WERI-Rb-1 (cell line): ENCODE measurements around the gene PPP2R1B.

ENCODE experiments used
- DNase-seq: peaks from one replicate; pipeline ENCODE4 v3.0.0-alpha.2; 2020
- H3K27ac ChIP-seq: fragments of 250-450 bp; sonication (Bioruptor Pico); 2 replicates; pipeline ENCODE4 v1.5.1; 2020; ENCODE audit warnings: mild to moderate bottlenecking, moderate library complexity
- H3K27me3 ChIP-seq: fragments of 250-450 bp; sonication (Bioruptor Pico); 2 replicates; pipeline ENCODE4 v1.5.1; 2021; ENCODE audit warnings: mild to moderate bottlenecking, low read depth, moderate library complexity; ENCODE audit not compliant: insufficient read depth, severe bottlenecking
- H3K36me3 ChIP-seq: fragments of 250-450 bp; sonication (Bioruptor Pico); 2 replicates; pipeline ENCODE4 v1.5.1; 2020; ENCODE audit warnings: mild to moderate bottlenecking, moderate library complexity
- H3K4me3 ChIP-seq: 2 replicates; pipeline ENCODE4 v1.5.1; 2011; ENCODE audit warnings: low read depth, mild to moderate bottlenecking, control low read depth, low read length
- H3K9me3 ChIP-seq: fragments of 250-450 bp; sonication (Bioruptor Pico); 2 replicates; pipeline ENCODE4 v1.5.1; 2021; ENCODE audit warnings: mild to moderate bottlenecking, moderate library complexity; ENCODE audit not compliant: severe bottlenecking
- TF ChIP-seq, protein P1 (sequence below): IDR thresholded peaks from 2 replicates; pipeline ENCODE4 v1.5.1; 2011; ENCODE audit warnings: low read depth, mild to moderate bottlenecking, control low read depth, inconsistent platforms, low read length

PPP2R1B gene

DNA sequence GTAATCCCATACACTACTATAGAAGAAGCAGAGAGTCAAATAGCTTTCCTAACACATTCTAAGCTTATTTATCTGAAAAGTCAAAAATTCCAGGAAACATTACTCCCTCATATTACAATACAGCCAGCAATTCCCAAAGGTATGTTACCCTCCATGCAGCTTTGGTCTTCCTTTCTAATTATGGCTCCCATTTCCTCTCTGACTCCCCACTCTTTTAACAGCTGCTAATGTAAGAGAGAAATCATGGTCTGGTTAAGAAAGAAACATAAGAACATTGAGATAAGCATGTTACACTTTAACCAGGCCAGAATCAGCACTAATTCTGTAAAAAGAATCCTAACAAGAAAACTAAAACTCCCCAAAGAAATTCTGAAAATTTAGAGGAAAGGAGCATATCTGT is 6.8 kb downstream of the PPP2R1B start:
- Histone ChIP-seq H3K27ac (no peak overlapping the region), H3K4me3 (no peak overlapping the region), H3K9me3 (no peaks in the 10 kb centered on the region), H3K27me3 (no peaks in the 10 kb centered on the region), H3K36me3 (peaks cover 78% of the 10 kb centered on the region)
- DNase-seq: no peak
- TF ChIP-seq, protein P1, sequence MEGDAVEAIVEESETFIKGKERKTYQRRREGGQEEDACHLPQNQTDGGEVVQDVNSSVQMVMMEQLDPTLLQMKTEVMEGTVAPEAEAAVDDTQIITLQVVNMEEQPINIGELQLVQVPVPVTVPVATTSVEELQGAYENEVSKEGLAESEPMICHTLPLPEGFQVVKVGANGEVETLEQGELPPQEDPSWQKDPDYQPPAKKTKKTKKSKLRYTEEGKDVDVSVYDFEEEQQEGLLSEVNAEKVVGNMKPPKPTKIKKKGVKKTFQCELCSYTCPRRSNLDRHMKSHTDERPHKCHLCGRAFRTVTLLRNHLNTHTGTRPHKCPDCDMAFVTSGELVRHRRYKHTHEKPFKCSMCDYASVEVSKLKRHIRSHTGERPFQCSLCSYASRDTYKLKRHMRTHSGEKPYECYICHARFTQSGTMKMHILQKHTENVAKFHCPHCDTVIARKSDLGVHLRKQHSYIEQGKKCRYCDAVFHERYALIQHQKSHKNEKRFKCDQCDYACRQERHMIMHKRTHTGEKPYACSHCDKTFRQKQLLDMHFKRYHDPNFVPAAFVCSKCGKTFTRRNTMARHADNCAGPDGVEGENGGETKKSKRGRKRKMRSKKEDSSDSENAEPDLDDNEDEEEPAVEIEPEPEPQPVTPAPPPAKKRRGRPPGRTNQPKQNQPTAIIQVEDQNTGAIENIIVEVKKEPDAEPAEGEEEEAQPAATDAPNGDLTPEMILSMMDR: no peak

DNA sequence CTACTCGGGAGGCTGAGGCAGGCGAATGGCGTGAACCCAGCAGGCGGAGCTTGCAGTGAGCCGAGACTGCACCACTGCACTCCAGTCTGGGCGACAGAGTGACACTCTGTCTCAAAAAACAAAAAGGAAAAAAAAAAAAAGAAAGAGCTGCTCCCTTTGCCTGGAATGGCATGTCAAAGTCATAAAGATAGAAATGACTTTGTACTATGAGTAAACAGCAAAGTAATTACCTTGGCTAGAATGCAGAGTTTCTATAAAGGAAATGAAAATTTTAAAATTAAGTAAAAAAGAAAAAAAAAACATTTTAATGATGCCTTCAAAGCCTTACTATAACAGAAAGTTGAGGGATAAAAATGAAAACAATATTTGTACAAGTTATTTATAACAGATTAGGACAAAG is 10.1 kb downstream of the PPP2R1B start:
- no peak overlapping the region for H3K27ac ChIP-seq
- no peak for DNase-seq
- no peak overlapping the region for H3K4me3 ChIP-seq
- H3K9me3 ChIP-seq: no peaks in the 10 kb centered on the region
- H3K27me3 ChIP-seq: no peaks in the 10 kb centered on the region
- peaks cover 76% of the 10 kb centered on the region for H3K36me3 ChIP-seq
- TF ChIP-seq, protein P1: no peak

DNA sequence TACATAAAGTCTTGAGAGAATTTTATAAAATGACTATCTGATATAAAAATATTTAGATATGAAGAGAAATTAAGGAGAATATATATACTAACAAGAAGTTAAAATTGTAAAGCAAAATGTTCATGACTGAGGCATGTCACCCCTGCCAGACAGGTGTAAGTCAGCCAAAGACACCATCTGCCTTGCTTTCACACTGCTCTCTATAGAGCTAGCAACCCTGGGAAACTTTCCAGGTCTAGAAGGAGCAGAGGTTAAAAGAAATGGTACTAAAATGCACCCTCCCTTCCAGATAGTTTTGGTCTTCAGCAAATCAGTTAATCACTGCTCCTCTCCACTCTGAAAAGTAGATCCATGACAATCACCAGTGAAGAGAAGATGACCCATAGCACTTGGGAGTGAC is 16.5 kb downstream of the PPP2R1B start:
- Histone ChIP-seq H3K4me3 (no peak overlapping the region), H3K27me3 (no peaks in the 10 kb centered on the region), H3K36me3 (peaks cover 75% of the 10 kb centered on the region), H3K27ac (no peak overlapping the region), H3K9me3 (no peaks in the 10 kb centered on the region)
- DNase-seq: no peak
- TF ChIP-seq, protein P1: no peak

DNA sequence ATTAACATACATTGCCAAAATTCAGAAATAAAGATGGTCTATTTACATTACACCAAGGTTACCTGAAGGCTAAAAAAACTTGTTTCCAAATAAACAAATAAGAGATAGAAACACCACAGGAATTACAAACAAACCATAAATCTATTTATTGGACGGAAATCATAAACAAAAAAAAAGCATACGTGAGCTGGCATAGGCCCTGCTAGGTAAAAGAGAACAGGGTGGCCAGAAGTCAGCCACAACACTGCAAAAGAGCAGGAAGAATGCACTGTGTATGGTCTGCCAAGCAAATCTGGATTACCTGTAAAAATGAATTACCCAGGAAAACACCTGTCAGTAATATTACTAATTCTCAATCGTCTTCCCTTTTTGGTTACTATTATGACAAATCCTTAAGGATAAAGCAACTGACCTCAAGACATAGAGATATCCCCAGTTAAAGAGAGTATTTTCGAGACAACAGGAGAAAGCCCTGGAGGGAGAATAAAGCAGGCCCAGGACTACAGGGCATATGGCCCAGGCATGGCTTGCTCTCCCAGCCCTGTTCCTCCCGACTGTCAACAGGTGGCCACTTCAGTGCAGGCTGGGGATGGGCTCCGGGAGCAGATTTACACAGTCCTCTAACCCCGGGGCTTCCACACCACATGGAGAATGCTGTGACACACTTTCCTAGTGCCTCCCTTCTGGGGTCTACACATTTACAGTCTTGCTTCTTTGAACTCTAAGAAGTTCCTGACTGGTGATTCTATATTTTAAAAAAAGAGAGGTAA is 18.0 kb downstream of the PPP2R1B start:
- no peak overlapping the region for H3K27ac ChIP-seq
- peak; percentile 50 for DNase-seq
- peaks cover 71% of the 10 kb centered on the region for H3K36me3 ChIP-seq
- H3K27me3 ChIP-seq: no peaks in the 10 kb centered on the region
- TF ChIP-seq, protein P1: no peak
- H3K4me3 ChIP-seq: no peak overlapping the region
- no peaks in the 10 kb centered on the region for H3K9me3 ChIP-seq

DNA sequence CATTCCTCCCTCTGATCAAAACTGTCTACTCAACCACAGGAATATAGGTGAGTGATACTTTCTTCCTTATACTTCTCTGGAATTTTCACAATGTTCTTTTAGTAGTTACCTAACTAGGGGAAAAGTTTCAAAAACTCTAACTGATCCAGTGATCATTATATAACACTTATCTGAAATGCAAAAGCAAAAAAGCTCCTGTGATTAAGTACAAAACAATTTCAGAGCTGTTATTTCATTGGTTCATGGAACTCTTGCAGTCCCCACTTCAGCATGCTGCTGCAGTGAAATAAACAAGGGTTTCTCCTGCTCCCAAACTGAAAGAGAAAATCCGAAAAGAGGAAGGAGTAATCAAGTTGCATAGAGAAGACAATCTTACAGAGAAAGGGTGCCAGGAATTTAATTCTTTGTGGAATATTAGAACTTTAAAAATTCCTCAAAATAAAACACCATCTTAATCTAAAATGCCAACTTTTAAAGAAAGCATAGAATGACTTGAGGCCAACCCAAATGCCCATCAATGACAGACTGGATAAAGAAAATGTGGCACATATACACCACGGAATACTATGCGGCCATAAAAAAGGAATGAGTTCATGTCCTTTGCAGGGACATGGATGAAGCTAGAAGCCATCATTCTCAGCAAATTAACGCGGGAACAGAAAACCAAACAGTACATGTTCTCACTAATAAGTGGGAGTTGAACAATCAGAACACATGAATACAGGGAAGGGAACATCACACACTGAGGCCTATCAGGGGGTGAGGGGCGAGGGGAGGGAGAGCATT is 20.3 kb downstream of the PPP2R1B start:
- DNase-seq: no peak
- no peak overlapping the region for H3K27ac ChIP-seq

More for the DNA sequence above, 20.3 kb downstream of the PPP2R1B start:
- H3K27me3 ChIP-seq: no peaks in the 10 kb centered on the region
- no peaks in the 10 kb centered on the region for H3K9me3 ChIP-seq
- peaks cover 66% of the 10 kb centered on the region for H3K36me3 ChIP-seq
- H3K4me3 ChIP-seq: no peak overlapping the region
- TF ChIP-seq, protein P1: no peak
